AG09309 (cell line): ENCODE results near the gene ALKBH6.

Experiments
- DNase-seq: peaks from one replicate; pipeline ENCODE4 v3.0.0-alpha.2; 2010; ENCODE audit warnings: low read depth
- H3K4me3 ChIP-seq: 2 replicates; pipeline ENCODE4 v1.5.1; 2011; ENCODE audit warnings: mild to moderate bottlenecking, low read depth, low read length, moderate library complexity; ENCODE audit not compliant: control insufficient read depth
- TF ChIP-seq, protein P1 (sequence below): IDR thresholded peaks from 2 replicates; pipeline ENCODE4 v1.5.1; 2011; ENCODE audit warnings: mild to moderate bottlenecking, low read depth, low read length, inconsistent platforms; ENCODE audit not compliant: insufficient read depth, control insufficient read depth; ENCODE audit errors: missing control alignments

Gene ALKBH6

DNA sequence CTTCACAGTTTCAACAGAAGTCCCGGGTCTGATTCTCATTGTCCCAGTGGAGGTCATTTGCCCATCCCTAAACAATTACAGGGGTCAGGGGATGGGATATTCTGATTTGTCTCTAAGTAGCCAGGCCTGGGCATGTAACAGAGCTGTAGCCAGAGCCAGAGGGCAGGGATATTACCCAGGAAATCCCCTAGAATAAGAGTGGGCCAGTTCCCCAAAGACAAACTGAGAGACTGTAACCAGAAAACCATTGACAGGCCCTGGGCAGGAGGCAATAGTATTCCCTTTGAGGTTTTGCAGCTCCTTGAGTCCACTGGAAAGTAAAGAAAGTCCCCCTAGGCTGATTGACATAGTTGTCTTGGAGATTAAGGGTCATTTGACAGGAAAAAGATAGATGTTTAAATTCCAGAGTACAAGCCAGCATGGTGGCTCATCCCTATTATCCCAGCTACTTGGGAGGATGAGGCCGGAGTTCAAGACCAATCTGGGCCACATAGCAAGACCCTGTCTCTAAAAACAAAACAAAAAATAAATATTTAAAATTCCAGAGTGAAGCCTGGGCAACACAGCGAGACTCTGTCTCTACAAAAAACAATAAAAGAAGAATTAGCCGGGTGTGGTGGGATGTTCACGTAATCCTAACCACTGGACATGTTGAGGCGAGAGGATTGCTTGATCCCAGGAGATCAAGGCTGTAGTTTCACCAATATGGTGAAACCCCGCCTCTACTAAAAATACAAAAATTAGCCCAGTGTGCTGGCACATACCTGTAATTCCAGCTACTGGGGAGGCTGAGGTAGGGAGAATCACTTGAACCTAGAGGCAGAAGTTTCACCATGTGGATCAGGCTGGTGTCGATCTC is 20.9 kb downstream of the ALKBH6 start:
- DNase-seq = no peak
- TF ChIP-seq, protein P1, sequence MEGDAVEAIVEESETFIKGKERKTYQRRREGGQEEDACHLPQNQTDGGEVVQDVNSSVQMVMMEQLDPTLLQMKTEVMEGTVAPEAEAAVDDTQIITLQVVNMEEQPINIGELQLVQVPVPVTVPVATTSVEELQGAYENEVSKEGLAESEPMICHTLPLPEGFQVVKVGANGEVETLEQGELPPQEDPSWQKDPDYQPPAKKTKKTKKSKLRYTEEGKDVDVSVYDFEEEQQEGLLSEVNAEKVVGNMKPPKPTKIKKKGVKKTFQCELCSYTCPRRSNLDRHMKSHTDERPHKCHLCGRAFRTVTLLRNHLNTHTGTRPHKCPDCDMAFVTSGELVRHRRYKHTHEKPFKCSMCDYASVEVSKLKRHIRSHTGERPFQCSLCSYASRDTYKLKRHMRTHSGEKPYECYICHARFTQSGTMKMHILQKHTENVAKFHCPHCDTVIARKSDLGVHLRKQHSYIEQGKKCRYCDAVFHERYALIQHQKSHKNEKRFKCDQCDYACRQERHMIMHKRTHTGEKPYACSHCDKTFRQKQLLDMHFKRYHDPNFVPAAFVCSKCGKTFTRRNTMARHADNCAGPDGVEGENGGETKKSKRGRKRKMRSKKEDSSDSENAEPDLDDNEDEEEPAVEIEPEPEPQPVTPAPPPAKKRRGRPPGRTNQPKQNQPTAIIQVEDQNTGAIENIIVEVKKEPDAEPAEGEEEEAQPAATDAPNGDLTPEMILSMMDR = no peak
- H3K4me3 ChIP-seq = no peak overlapping the region

DNA sequence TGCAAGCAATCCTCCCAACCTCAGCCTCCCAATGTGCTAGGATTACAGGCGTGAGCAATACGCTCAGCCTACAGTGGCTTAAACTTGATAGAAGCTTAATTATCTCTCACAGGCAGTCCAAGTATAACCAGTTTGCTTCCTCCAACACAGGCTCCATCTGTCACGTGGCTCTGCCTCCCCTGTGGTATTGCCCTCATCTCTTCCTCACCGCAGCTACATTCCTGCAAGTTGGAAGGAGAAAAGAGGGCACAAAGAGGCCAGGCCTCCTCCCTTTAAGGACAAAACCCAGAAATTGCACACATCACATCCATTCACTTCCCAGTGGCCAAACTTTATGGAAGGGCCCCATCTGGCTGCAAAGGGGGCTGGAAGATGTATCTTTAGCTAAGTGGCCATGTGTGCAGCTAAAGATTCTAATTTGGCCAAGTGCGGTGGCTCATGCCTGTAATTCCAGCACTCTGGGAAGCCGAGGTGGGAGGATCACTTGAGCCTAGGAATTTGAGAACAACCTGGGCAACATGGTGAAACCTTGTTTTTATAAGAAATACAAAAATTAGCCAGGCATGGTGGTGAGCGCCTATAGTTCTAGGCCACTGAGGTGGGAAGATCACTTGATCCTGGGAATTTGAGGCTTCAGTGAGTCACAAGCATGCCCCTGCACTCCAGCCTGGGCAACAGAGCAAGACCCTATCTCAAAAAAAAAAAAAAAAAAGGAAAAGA is 22.1 kb downstream of the ALKBH6 start:
- TF ChIP-seq, protein P1 = no peak
- DNase-seq = no peak
- no peak overlapping the region for H3K4me3 ChIP-seq

DNA sequence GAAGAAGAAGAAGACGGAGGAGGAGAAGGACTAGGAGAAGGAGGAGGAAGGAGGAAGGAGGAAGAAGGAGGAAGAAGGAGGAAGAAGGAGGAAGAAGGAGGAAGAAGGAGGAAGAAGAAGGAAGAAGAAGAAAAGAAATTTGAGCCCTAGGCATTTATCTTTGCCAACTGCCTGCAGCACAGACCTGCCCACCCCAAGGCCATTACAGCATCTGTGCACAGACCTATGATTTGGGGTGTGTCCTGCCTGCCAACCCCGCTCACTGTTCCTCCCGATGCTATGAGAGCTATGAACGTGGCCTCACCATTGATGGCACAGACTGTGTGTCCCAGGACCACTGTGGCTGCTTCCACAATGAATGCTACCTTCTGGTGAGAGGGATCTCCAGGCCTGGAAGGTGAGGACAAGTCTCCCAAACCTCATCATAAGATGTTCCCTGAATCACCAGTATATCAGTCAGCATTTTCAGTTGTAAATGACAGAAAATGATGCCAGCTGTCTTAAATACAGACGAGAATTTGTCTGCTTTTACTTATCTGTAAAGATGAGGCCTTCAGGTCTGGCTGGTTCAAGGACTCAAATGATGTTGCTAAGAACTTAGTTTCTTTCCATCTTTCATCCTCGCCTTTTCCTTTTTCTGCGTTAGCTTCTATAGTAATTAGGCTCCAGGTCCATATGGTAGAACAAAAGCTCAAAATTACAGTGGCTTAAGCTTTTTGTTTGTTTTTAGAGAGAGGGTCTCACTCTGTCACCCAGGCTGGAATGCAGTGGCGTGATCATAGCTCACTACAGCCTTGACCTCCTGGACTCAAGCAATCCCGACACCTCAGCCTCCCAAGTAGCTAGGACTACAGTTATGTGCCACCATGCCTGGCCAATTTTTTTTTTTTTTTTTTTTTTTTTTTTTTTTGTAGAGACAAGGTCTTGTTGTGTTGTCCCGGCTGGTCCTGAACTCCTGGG is 23.0 kb downstream of the ALKBH6 start:
- TF ChIP-seq, protein P1 = no peak
- H3K4me3 ChIP-seq = no peak overlapping the region

DNA sequence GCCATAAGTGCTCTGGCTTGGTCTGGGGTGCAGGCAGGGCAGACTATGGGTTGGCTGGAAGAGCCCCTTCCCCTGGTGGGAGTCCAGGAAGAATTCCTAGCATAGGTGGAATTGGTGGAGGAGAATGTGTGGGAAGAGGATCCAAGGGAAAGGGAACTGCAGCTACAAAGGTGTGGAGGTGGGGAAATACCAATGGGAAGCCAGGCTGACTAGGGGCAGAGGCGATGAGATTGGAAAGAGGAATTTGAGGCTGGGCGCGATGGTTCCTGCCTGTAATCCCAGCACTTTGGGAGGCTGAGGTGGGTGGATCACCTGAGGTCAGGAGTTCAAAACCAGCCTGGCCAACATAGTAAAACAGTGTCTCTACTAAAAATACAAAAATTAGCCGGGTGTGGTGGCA is 23.9 kb downstream of the ALKBH6 start:
- no peak for DNase-seq
- TF ChIP-seq, protein P1 = no peak
- no peak overlapping the region for H3K4me3 ChIP-seq

More for the DNA sequence above, 23.0 kb downstream of the ALKBH6 start:
- DNase-seq = no peak

DNA sequence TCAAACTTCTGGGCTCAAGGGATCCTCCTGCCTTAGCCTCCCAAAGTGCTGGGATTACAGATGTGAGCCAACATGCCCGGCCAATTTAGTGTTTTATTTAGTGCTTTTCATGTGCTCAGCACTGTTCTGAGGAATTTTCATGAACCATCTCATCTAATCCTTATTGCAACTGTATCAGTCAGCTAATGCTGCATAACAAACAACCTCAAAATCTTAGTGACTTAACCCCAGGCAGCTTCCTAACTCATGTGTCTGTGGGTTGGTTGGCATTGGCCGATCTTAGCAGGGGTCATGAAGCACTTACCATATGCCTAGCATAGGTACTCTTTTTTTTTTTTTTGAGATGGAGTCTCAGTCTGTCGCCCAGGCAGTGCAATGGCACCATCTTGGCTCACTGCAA is 25.2 kb downstream of the ALKBH6 start:
- no peak overlapping the region for H3K4me3 ChIP-seq
- TF ChIP-seq, protein P1 = no peak
- DNase-seq = no peak

DNA sequence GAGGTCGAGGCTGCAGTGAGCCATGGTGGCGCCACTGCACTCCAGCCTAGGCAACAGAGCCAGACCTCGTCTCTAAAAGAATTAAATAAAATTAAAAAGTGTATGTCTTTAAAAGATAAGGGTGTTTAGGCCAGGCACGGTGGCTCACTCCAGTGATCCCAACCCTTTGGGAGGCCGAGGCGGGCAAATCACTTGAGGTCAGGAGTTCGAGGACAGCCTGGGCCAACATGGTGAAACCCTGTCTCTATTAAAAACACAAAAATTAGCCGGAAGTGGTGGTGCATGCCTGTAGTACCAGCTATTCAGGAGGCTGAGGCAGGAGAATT is 26.5 kb downstream of the ALKBH6 start:
- TF ChIP-seq, protein P1 = no peak
- no peak overlapping the region for H3K4me3 ChIP-seq
- no peak for DNase-seq
